Measurements from ENCODE around the gene PPEF2.

Gene PPEF2

DNA sequence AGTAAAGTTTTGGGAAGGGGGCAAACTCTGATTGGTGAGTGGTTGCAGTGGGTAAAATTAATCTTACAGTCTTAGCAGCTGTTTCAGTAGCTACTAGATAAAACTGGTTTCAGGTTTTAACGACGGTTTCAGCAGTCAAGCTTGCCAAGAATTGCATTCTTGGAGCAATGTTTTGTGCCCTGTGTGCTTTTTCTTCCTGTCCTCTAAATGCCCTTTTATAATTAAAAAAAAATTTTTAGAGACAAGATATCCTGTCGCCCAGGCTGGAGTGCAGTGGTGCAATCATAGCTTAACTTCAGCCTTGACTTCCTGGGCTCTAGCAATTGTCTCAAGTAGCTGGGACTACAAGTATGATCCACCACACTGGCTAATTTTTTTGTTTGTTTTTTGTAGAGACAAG, 6.3 kb upstream of the PPEF2 start:
- in situ Hi-C loops (cut with HindIII; ENCODE audit: low pct_ligation_motif_present, low sequenced_read_pairs), result no loop called here
- H3K27ac ChIP-seq, result no peak overlapping the region
- no peak for DNase-seq

GRCh38 chr4:75907966-75908365, 5.7 kb upstream of the PPEF2 start:
- DNase-seq, result no peak
- in situ Hi-C loops (cut with HindIII; ENCODE audit: low pct_ligation_motif_present, low sequenced_read_pairs), result no loop called here
- Histone ChIP-seq H3K27ac (no peak overlapping the region), H3K4me3 (ENCODE audit: low read depth, low read length) (no peak overlapping the region), H3K36me3 (replicated peaks) (no peaks in the 10 kb centered on the region), H3K27me3 (replicated peaks) (no peaks in the 10 kb centered on the region)
- TF ChIP-seq, protein P1, sequence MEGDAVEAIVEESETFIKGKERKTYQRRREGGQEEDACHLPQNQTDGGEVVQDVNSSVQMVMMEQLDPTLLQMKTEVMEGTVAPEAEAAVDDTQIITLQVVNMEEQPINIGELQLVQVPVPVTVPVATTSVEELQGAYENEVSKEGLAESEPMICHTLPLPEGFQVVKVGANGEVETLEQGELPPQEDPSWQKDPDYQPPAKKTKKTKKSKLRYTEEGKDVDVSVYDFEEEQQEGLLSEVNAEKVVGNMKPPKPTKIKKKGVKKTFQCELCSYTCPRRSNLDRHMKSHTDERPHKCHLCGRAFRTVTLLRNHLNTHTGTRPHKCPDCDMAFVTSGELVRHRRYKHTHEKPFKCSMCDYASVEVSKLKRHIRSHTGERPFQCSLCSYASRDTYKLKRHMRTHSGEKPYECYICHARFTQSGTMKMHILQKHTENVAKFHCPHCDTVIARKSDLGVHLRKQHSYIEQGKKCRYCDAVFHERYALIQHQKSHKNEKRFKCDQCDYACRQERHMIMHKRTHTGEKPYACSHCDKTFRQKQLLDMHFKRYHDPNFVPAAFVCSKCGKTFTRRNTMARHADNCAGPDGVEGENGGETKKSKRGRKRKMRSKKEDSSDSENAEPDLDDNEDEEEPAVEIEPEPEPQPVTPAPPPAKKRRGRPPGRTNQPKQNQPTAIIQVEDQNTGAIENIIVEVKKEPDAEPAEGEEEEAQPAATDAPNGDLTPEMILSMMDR (IDR thresholded peaks at IDR 0.05; ENCODE audit: low read depth, low read length, missing control alignments), result no peak

More for the DNA sequence above, 6.3 kb upstream of the PPEF2 start:
- no peaks in the 10 kb centered on the region for H3K27me3 ChIP-seq (replicated peaks)
- no peaks in the 10 kb centered on the region for H3K36me3 ChIP-seq (replicated peaks)
- TF ChIP-seq, protein P1 (IDR thresholded peaks at IDR 0.05; ENCODE audit: low read depth, low read length, missing control alignments), result no peak
- H3K4me3 ChIP-seq (ENCODE audit: low read depth, low read length), result no peak overlapping the region

DNA sequence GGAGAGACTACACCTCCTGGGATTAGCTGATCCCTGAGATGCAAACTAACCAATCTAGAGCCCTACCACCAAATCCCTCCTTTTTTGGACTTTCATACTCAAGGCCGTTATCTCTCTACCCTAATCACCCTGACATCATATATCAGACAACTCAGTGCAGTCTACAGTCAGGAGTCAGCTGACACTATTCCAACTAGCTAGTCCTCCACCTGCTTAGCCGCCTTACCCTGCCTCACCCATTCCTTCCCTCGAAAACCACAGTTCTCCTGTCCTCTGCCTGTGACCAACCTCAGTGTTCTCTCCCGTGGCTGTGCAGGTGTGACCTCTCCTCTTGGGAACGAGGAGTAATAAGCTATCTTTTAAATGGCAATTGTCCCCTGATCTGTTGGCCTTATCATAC, 1.8 kb upstream of the PPEF2 start:
- Histone ChIP-seq H3K27ac (no peak overlapping the region), H3K4me3 (ENCODE audit: low read depth, low read length) (no peak overlapping the region)
- in situ Hi-C loops (cut with HindIII; ENCODE audit: low pct_ligation_motif_present, low sequenced_read_pairs), result no loop called here

GRCh38 chr4:75898536-75898935, 3.7 kb downstream of the PPEF2 start:
- in situ Hi-C loops (cut with HindIII; ENCODE audit: low pct_ligation_motif_present, low sequenced_read_pairs), result no loop called here
- DNase-seq, result no peak
- no peaks in the 10 kb centered on the region for H3K36me3 ChIP-seq (replicated peaks)
- TF ChIP-seq, protein P1 (IDR thresholded peaks at IDR 0.05; ENCODE audit: low read depth, low read length, missing control alignments), result no peak
- H3K27ac ChIP-seq, result no peak overlapping the region
- no peaks in the 10 kb centered on the region for H3K27me3 ChIP-seq (replicated peaks)
- H3K4me3 ChIP-seq (ENCODE audit: low read depth, low read length), result no peak overlapping the region

More for the DNA sequence above, 1.8 kb upstream of the PPEF2 start:
- Histone ChIP-seq H3K36me3 (replicated peaks) (no peaks in the 10 kb centered on the region), H3K27me3 (replicated peaks) (no peaks in the 10 kb centered on the region)
- DNase-seq, result no peak
- TF ChIP-seq, protein P1 (IDR thresholded peaks at IDR 0.05; ENCODE audit: low read depth, low read length, missing control alignments), result no peak

DNA sequence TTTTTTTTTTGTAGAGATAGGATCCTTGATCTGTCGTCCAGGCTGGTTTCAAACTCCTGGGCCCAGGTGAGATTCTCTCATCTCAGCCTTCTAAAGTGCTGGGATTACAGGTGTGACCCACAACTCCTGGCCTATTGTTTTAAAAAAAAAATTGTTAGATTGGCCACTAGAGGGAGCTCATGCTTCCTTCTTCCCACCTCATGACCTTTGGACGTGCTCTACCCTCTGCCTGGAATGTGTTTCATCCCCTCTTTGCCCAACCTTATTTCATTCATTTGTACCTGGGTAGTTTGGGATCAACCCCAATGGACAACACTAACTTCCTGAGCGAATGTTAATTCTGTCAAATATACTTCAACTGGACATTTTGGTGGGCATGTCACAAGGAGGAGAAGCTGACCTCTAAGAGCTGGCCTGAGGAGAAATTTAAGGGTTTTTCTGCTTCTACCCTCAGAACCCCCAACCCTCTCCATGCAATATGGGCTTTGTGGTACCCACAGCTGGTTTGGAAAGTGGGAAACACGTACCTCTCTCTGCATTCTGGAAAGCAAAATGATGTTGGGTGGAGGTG, 6.4 kb downstream of the PPEF2 start:
- TF ChIP-seq, protein P1 (IDR thresholded peaks at IDR 0.05; ENCODE audit: low read depth, low read length, missing control alignments), result peak; percentile 74
- H3K36me3 ChIP-seq (replicated peaks), result no peaks in the 10 kb centered on the region
- in situ Hi-C loops (cut with HindIII; ENCODE audit: low pct_ligation_motif_present, low sequenced_read_pairs), result no loop called here
- no peak for DNase-seq
- no peak overlapping the region for H3K27ac ChIP-seq
- H3K4me3 ChIP-seq (ENCODE audit: low read depth, low read length), result no peak overlapping the region
- H3K27me3 ChIP-seq (replicated peaks), result no peaks in the 10 kb centered on the region

DNA sequence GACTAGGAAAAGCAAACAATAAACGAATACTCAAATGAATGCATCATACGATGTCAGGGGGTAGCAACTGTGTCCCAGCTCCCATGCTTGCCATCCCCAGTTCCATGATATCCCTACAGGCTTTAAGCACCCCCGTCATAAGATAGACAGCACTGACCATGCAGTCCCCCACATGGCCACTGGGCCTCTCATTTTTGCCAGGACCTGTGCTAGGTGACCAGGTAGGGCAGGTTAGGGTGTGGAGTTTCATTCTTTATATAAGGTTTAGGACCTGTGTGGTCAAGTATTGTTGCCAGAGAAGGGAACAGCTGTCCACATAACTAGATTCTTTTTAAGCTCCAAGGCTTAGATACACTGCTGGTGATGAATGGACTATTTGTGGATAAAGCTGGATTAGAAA, 9.7 kb downstream of the PPEF2 start:
- in situ Hi-C loops (cut with HindIII; ENCODE audit: low pct_ligation_motif_present, low sequenced_read_pairs), result no loop called here
- TF ChIP-seq, protein P1 (IDR thresholded peaks at IDR 0.05; ENCODE audit: low read depth, low read length, missing control alignments), result peak; percentile 56
- Histone ChIP-seq H3K27me3 (replicated peaks) (no peaks in the 10 kb centered on the region), H3K4me3 (ENCODE audit: low read depth, low read length) (no peak overlapping the region), H3K36me3 (replicated peaks) (no peaks in the 10 kb centered on the region), H3K27ac (no peak overlapping the region)
- DNase-seq, result no peak

Data from brain microvascular endothelial cell (primary cell).